Left kidney (tissue), 2 donors: ENCODE data around the gene PJVK. TPM values are rescaled to one million over a fixed set of nuclear protein-coding genes. Genes with fewer than 3 reads are reported as not detected.

Source experiments
- DNase-seq: peaks from one replicate; pipeline ENCODE4 v3.0.0-alpha.2; 2013
- polyA plus RNA-seq: library from polyadenylated mRNA; unstranded; fragments of 120-200 nt; gene quantifications from one replicate; pipeline ENCODE4 v1.2.1, GENCODE V29; 2013; ENCODE audit not compliant: insufficient read length

The PJVK gene
- polyA plus RNA-seq, 1 donor, result 19.3 TPM

GRCh38 chr2:178480227-178481181 lies 29.3 kb downstream of the PJVK start, which contains the start of gene PLEKHA3:
Gene PLEKHA3, plus strand, starts transcription at chr2:178480457. Its CDS starts 413 bp downstream, at chr2:178480870.
- DNase-seq, result peak; percentile 89

DNA sequence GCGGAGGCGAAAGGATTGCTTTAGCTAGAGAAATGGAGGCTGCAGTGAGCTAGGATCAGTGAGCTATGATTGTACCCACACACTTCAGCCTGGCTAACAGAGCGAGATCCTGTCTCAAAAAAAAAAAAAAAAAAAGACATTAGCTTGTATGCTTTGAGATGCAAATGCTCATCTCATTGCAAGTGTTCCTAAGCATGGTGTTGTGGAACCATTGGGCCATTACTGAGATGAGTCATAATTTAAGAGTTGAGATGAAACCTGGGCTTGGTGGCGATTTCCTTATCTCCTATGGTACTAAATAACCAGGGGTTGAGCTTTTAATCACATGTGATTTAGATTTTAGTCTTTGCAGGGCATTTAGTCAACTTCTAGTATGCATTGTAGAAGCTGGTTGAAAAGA lies 31.3 kb downstream of the PJVK start:
- DNase-seq, result no peak

DNA sequence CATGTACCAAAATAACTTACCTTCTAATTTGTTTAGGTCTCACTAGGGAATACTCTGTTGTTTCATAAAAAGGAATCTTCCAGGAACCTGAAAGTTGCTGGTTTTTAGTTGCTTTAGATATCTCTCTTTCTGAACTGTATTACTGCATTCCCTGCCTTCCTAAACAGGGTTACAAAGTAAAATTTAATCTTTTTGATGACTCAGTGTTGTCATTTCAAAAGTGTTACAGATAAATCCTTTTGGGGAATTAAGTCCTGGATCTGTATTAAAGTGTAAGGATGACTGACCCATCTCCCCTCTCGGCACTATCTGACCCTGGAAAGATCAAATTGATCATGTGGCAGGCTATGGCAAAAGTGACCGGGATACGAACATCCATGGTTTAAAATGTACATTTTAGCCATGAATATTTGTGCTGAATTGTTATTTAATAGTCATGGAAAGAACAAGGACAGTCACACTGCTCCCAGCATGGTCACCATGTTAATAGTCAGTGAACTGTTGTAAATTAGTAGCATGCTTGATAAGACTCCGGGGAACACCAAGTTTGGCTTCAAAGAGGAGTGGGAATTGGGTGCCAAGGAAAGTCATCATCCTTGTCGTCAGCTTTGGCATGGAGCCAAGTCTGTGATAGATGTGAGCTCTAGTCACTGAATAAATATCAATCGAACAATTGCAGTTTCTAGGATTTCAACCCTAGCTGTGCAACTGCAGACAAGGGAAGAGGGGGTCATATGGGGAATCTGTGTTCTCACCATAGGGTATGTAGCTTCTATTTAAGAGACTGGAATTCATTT lies 33.3 kb downstream of the PJVK start:
- DNase-seq, result no peak

GRCh38 chr2:178485356-178485755 lies 34.2 kb downstream of the PJVK start:
- DNase-seq, result no peak

GRCh38 chr2:178491612-178492011 lies 40.4 kb downstream of the PJVK start:
- no peak for DNase-seq

- DNase-seq, result no peak
Observed at GRCh38 chr2:178496049-178496448, 44.9 kb downstream of the PJVK start.

DNA sequence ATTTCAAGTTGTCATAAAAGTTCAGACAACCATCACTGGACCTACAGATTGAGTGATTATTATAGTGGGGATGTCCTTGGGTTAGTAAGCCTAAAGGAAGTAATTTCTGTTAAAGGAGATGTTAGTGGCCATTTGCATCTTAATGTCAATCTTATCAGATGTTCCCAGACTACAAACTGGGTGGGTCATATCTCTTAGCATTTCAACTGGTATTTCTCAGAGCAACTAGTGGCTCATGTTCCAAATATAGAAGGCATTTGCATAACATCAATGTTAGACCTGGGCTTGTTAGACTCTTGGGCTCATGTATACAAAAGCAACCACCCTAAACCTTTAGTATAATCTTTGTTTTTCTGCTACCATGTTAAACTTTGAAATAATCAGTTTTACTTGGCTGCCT lies 47.0 kb downstream of the PJVK start:
- DNase-seq, result no peak

GRCh38 chr2:178499640-178500039 lies 48.5 kb downstream of the PJVK start:
- no peak for DNase-seq

- DNase-seq, result no peak
Observed at GRCh38 chr2:178502751-178503150, 51.6 kb downstream of the PJVK start.

DNA sequence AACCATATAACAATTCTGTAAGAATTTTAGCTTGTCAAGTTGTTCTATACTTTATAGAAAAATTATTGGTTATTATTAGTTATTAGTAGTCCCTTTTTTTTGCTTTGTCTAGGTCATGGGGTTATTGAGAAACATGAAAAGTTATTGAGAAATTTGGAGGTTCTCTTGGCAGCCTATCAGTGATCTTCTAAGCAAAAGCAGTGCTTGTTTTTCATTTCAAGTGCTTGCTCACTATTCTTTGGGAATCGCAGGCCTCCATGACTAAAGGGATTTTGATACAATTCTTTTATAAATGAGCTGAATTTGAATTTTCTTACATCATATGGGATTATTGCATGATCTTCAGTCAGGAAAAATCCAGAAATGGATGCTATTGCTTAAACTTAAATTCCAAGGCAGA lies 54.9 kb downstream of the PJVK start:
- DNase-seq, result no peak

- DNase-seq, result no peak
Observed at GRCh38 chr2:178506524-178506923, 55.3 kb downstream of the PJVK start.

GRCh38 chr2:178506949-178507348 lies 55.8 kb downstream of the PJVK start:
- no peak for DNase-seq

DNA sequence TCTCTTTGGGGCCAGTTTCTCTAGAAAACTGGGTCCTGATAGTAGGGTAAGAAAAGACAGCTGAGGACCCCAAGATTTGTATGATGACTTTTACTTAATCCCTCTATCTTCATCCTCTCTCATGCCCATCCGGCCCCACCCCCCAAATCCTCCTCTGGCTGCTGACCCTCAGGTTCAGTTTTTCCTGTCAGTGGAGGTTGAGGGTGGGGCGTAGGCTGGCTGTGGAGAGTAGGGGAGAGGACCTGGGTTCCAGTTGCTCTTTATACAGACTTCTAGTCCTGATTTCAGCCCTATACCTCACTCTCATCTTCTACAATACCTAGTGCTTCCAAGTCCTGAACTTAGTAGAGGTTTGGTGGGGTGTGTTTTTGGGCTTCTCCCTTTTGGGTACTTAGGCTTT lies 57.5 kb downstream of the PJVK start:
- no peak for DNase-seq

DNA sequence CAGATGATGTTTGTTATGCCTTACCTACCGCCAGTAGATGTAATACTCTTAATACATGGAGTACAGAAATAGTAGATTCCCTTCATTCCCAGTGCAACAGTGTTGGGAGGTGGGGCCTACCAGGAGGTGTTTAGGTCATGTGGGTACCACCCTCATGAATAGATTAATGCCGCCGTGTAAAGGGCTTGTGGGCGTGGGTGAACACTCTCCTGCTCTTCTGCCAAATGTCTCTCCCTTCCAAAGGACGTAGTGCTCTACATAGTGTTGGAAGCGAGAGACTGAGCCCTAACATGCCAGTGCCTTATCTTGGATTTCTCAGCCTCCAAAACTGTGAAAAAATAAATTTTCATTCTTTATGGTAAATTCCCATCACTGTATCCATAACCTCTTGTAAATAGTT lies 59.2 kb downstream of the PJVK start:
- DNase-seq, result no peak

Other genes starting within 250 kb of the PJVK start
- 91.7 TPM for gene PRKRA, start 203 bp upstream of the PJVK start, polyA plus RNA-seq
- gene FKBP7, start 27.2 kb downstream of the PJVK start, polyA plus RNA-seq, result 58.0 TPM
- 30.4 TPM for gene PLEKHA3, start 29.1 kb downstream of the PJVK start, polyA plus RNA-seq